Natural killer cell (primary cell): ENCODE data around the gene LRP3. TPM values are rescaled to one million over a fixed set of nuclear protein-coding genes. Genes with fewer than 3 reads are reported as not detected.

Source experiments
- ATAC-seq, 3 donors: fragments of 150-1000 bp in 2 of 3; fragments of 200-7000 bp in 1 of 3; cut with Tn5 transposase; 1 replicate in 1 of 3; 2 replicates in 2 of 3; pipeline ENCODE4 v1.10.0; 2021; ENCODE audit warnings: mild to moderate bottlenecking in 2 of 3, moderate library complexity in 2 of 3
- DNase-seq, 2 donors: peaks; one replicate each; pipeline versions ENCODE4 v3.0.0 to v3.0.0-alpha.2; 2013 to 2021; ENCODE audit warnings: mixed read lengths in 1 of 2
- H3K27ac ChIP-seq: one replicate; pipeline ENCODE4 v1.5.1; 2013; ENCODE audit warnings: mild to moderate bottlenecking, low read length
- H3K27me3 ChIP-seq: one replicate; pipeline ENCODE4 v1.6.1; 2013; ENCODE audit warnings: low read length; ENCODE audit not compliant: control insufficient read depth, insufficient read depth
- H3K36me3 ChIP-seq: one replicate; pipeline ENCODE4 v1.6.1; 2013; ENCODE audit warnings: low read length; ENCODE audit not compliant: control insufficient read depth, insufficient read depth
- H3K4me1 ChIP-seq: one replicate; pipeline ENCODE4 v1.6.1; 2013; ENCODE audit warnings: low read length; ENCODE audit not compliant: control insufficient read depth, insufficient read depth
- H3K4me3 ChIP-seq: one replicate; pipeline ENCODE4 v1.5.1; 2013; ENCODE audit warnings: low read length
- H3K9me3 ChIP-seq: one replicate; pipeline ENCODE4 v1.6.1; 2013; ENCODE audit warnings: low read length; ENCODE audit not compliant: control insufficient read depth, insufficient read depth
- H3K27ac Mint-ChIP-seq, 2 donors: one replicate each; pipeline ENCODE4 v1.8.0; 2022; ENCODE audit warnings: mild to moderate bottlenecking in 2 of 2, mixed read lengths in 2 of 2, moderate library complexity in 1 of 2
- H3K27me3 Mint-ChIP-seq, 2 donors: one replicate each; pipeline ENCODE4 v1.8.0; 2022; ENCODE audit warnings: low read depth in 2 of 2, mixed read lengths in 2 of 2
- H3K36me3 Mint-ChIP-seq: one replicate; pipeline ENCODE4 v1.8.0; 2022; ENCODE audit warnings: mixed read lengths
- H3K4me1 Mint-ChIP-seq, 2 donors: one replicate each; pipeline ENCODE4 v1.8.0; 2022; ENCODE audit warnings: mixed read lengths in 2 of 2
- H3K4me3 Mint-ChIP-seq: one replicate; pipeline ENCODE4 v1.8.0; 2022; ENCODE audit warnings: mild to moderate bottlenecking, moderate library complexity, mixed read lengths
- H3K9me3 Mint-ChIP-seq, 2 donors: one replicate each; pipeline ENCODE4 v1.8.0; 2022; ENCODE audit warnings: mixed read lengths in 2 of 2
- WGBS: methylation state at CpG from one replicate; pipeline ENCODE4 v1.1.7; 2013; ENCODE audit warnings: missing lambda C conversion rate; ENCODE audit not compliant: insufficient coverage; 5-methylcytosine and 5-hydroxymethylcytosine counted together
- intact Hi-C: fragments of 100-400 bp; cut with micrococcal nuclease; formaldehyde crosslinking; loops from one replicate; pipeline ENCODE4 v1.14.2; 2022
- total RNA-seq, 4 donors: library from RNA; stranded (reverse); fragments of 120-200 nt in 1 of 4; gene quantifications; one replicate each; pipeline versions ENCODE4 v1.2.3 to v1.2.4, GENCODE V29; 2013 to 2022
- TF ChIP-seq, protein P1 (sequence below): fragments of 200-600 bp; IDR thresholded peaks from one replicate; pipeline ENCODE4 v1.8.0; 2022; ENCODE audit warnings: antibody characterized with exemption

LRP3 gene
- total RNA-seq, 3 donors from 2014 or later (not counting 1 experiment from before 2014, with no cell fraction given), result 0.33 to 0.38 TPM; not detected in 1

DNA sequence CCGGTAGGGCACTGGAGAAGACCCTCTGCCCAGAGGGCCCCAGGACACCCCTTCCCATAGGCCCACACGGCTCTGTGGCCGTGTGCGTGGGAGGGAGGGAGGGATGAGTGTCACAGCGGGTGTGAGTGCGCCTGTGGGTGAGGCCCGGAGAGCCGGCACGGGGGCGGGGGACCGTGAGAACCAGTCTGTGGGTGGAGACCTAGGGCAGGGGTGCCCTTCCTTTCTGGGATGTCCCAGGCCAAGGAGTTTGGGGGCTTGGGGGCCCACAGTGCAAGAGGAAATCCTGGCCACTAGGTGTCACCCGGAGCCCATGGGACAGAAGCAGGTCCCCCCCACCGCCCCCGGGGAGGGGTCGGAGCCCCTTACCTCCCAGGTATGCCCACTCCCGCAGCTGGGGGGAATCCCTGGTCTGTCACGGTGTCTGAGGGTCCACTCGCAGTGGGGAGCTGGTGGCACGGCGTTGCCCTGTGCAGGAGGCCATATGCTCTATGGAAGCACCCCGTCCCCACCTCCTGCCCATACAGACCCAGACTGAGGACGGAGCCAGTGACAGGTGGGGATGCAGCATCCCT, 47.5 kb downstream of the LRP3 start:
- ATAC-seq, result peak; percentile 84 to 89 (median 88)
- no peaks in the 10 kb centered on the region for H3K27me3 ChIP-seq
- H3K4me1 ChIP-seq, result peaks cover 40% of the 10 kb centered on the region
- intact Hi-C loops, result no loop called here
- Mint-ChIP-seq H3K9me3 (no peaks in the 10 kb centered on the region), H3K27me3 (no peaks in the 10 kb centered on the region), H3K4me1 (peaks cover 0 to 31% of the 10 kb centered on the region in 2 donors), H3K27ac (peak overlapping the region; percentile 70 to 82), H3K36me3 (no peaks in the 10 kb centered on the region), H3K4me3 (no peak overlapping the region)
- H3K9me3 ChIP-seq, result peaks cover 12% of the 10 kb centered on the region
- no peak overlapping the region for H3K4me3 ChIP-seq
- DNase-seq, result peak; percentile 40 to 74
- H3K27ac ChIP-seq, result peak overlapping the region; percentile 73
- 19% methylated on average over 22 of the region's 22 CpGs for WGBS
- no peaks in the 10 kb centered on the region for H3K36me3 ChIP-seq
- TF ChIP-seq, protein P1, sequence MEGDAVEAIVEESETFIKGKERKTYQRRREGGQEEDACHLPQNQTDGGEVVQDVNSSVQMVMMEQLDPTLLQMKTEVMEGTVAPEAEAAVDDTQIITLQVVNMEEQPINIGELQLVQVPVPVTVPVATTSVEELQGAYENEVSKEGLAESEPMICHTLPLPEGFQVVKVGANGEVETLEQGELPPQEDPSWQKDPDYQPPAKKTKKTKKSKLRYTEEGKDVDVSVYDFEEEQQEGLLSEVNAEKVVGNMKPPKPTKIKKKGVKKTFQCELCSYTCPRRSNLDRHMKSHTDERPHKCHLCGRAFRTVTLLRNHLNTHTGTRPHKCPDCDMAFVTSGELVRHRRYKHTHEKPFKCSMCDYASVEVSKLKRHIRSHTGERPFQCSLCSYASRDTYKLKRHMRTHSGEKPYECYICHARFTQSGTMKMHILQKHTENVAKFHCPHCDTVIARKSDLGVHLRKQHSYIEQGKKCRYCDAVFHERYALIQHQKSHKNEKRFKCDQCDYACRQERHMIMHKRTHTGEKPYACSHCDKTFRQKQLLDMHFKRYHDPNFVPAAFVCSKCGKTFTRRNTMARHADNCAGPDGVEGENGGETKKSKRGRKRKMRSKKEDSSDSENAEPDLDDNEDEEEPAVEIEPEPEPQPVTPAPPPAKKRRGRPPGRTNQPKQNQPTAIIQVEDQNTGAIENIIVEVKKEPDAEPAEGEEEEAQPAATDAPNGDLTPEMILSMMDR, result peak; percentile 36

DNA sequence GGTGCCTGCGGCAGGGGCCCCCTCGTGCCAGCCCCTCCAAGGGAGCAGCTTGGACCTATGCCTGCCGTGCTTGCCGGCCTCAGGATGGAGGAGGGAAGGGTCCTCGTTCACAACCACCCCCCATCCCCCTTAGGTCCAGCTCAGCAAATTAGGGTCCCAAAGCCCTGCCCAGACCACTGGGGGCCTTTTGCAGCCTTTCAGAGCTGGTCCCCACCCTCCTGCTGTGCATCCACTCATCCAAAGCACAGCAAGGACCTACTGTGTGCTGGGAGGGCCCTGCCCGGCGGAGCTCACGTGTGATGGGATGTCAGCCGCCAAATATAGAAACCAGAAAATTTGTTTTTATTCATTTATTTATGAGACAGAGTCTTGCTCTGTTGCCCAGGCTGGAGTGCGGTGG, 48.0 kb downstream of the LRP3 start:
- Histone ChIP-seq H3K4me3 (no peak overlapping the region), H3K36me3 (no peaks in the 10 kb centered on the region), H3K9me3 (peaks cover 12% of the 10 kb centered on the region), H3K4me1 (peaks cover 40% of the 10 kb centered on the region), H3K27me3 (no peaks in the 10 kb centered on the region), H3K27ac (no peak overlapping the region)
- Mint-ChIP-seq H3K27ac (no peak overlapping the region), H3K27me3 (no peaks in the 10 kb centered on the region), H3K9me3 (no peaks in the 10 kb centered on the region), H3K36me3 (no peaks in the 10 kb centered on the region), H3K4me3 (no peak overlapping the region), H3K4me1 (peaks cover 0 to 31% of the 10 kb centered on the region in 2 donors)
- DNase-seq (no peak), ATAC-seq (no peak)
- TF ChIP-seq, protein P1, result no peak
- 89% methylated on average over 8 of the region's 10 CpGs for WGBS
- intact Hi-C loops, result no loop called here

DNA sequence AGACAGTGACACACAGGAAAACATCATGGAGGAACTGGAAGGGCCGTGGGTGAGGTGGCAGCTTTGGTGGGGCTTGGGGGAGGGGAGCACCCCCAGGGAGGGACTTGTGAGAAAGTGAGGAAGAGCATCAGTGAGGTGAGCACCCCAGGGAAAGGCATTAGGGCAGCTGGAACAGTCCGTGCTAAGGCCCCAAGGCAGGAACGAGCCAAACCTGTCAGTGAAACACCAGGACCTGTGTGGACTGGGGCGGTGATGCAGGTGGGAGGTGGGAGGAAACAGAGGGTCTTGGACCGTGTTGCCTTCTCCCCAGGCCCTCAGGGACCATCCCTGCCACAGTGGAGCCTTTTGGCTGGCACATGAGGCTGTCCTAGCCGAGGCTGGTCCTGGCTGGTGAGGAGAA, 48.8 kb downstream of the LRP3 start:
- no peak overlapping the region for H3K4me3 ChIP-seq
- no peak overlapping the region for H3K27ac ChIP-seq
- TF ChIP-seq, protein P1, result no peak
- Mint-ChIP-seq H3K9me3 (no peaks in the 10 kb centered on the region), H3K27ac (no peak overlapping the region), H3K4me3 (no peak overlapping the region), H3K27me3 (no peaks in the 10 kb centered on the region), H3K4me1 (peaks cover 0 to 31% of the 10 kb centered on the region in 2 donors), H3K36me3 (no peaks in the 10 kb centered on the region)
- H3K9me3 ChIP-seq, result peaks cover 12% of the 10 kb centered on the region
- H3K4me1 ChIP-seq, result peaks cover 40% of the 10 kb centered on the region
- H3K27me3 ChIP-seq, result no peaks in the 10 kb centered on the region
- DNase-seq (no peak), ATAC-seq (no peak)
- intact Hi-C loops, result no loop called here
- 76% methylated on average over 6 of the region's 6 CpGs for WGBS
- no peaks in the 10 kb centered on the region for H3K36me3 ChIP-seq
